GM18858 (cell line): ENCODE measurements around the gene TAX1BP1.

Experiments used
- ATAC-seq: cut with Tn5 transposase; IDR thresholded peaks from one replicate; pipeline ENCODE4 v1.9.1; 2021; ENCODE audit not compliant: unreplicated experiment

The TAX1BP1 gene

GRCh38 chr7:27873981-27874957 is 134.3 kb downstream of the TAX1BP1 start:
- no peak for ATAC-seq

- ATAC-seq = no peak
These were observed 135.1 kb downstream of the TAX1BP1 start for GRCh38 chr7:27875061-27875460.

- no peak for ATAC-seq
These were observed 135.9 kb downstream of the TAX1BP1 start for GRCh38 chr7:27875832-27876231.

- ATAC-seq = no peak
These were observed 136.8 kb downstream of the TAX1BP1 start for GRCh38 chr7:27876756-27877155.
